Stimulated activated effector memory CD8-positive, alpha-beta T cell treated with anti-CD3 and anti-CD28 coated beads, Interleukin-12 subunit alpha, Interleukin-12 subunit beta, amount 100 ng/mL, for 72 hours (primary cell): Measurements from ENCODE around the gene RAD50.
A peak's percentile ranks its signal among the peaks of the same experiment; 100 is the strongest.
"Not testable (repeated sequence)": the region's sequence is repeated elsewhere in the genome, so short reads cannot be mapped to it uniquely, and the experiment has no call there.

Experiments used
- ATAC-seq: fragments of 150-1000 bp; cut with Tn5 transposase; 2 replicates; pipeline ENCODE4 v1.10.0; 2021
- DNase-seq, 2 donors: peaks; one replicate each; pipeline ENCODE4 v3.0.0; 2021 to 2022; ENCODE audit warnings: low spot score in 2 of 2
- H3K27ac Mint-ChIP-seq: one replicate; pipeline ENCODE4 v1.8.0; 2022; ENCODE audit warnings: mild to moderate bottlenecking, mixed read lengths
- H3K36me3 Mint-ChIP-seq: one replicate; pipeline ENCODE4 v1.8.0; 2022; ENCODE audit warnings: mild to moderate bottlenecking, mixed read lengths
- H3K4me1 Mint-ChIP-seq: one replicate; pipeline ENCODE4 v1.8.0; 2022; ENCODE audit warnings: mixed read lengths
- H3K4me3 Mint-ChIP-seq: one replicate; pipeline ENCODE4 v1.8.0; 2022; ENCODE audit warnings: mild to moderate bottlenecking, mixed read lengths
- H3K9me3 Mint-ChIP-seq: one replicate; pipeline ENCODE4 v1.8.0; 2022; ENCODE audit warnings: mixed read lengths

The RAD50 gene

DNA sequence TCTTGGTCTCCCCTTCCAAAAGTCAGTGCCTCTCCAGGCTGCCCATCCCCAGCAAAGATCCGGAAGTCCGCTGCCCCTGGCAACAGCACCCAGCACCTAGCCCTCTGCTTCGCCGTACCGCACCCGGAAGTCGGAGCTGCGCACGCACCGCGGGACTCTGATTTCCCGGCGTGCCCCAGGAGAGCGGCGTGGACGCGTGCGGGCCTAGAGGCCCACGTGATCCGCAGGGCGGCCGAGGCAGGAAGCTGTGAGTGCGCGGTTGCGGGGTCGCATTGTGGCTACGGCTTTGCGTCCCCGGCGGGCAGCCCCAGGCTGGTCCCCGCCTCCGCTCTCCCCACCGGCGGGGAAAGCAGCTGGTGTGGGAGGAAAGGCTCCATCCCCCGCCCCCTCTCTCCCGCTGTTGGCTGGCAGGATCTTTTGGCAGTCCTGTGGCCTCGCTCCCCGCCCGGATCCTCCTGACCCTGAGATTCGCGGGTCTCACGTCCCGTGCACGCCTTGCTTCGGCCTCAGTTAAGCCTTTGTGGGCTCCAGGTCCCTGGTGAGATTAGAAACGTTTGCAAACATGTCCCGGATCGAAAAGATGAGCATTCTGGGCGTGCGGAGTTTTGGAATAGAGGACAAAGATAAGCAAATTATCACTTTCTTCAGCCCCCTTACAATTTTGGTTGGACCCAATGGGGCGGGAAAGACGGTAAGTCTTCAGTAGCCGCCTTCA lies at the start of gene RAD50:
TSS of gene RAD50 (plus strand) at position 215 of the 715 bp plus-strand sequence. CDS start at position 563, 348 bp downstream.
- peaks cover 26% of the 10 kb centered on the region for H3K36me3 Mint-ChIP-seq
- ATAC-seq (peak; percentile 99), DNase-seq (peak; percentile 82 to 97)
- H3K27ac Mint-ChIP-seq = peak within 1 kb of the TSS; percentile 97
- peaks cover 8% of the 10 kb centered on the region for H3K9me3 Mint-ChIP-seq
- peaks cover 18% of the 10 kb centered on the region for H3K4me1 Mint-ChIP-seq
- H3K4me3 Mint-ChIP-seq = peak within 1 kb of the TSS; percentile 88

DNA sequence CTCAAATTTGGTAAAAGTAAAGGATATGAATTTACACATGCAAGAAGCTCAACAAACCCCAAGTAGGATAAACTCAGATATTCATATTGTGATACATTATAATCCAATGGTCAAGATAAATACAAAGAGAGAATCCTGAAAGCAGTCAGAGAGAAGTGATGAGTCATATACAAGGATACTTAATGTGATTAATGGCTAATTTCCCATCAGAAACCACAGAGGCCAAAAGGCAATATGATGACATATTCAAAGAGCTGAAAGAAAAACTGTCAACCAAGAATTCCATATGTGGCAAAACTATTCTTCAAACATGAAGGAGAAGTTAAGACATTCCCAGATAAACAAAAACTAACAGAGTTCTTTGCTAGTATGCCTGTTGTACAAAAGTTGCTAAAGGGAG lies 46.7 kb upstream of the RAD50 start:
- DNase-seq (no peak), ATAC-seq (no peak)
- Mint-ChIP-seq H3K36me3 (no peaks in the 10 kb centered on the region), H3K9me3 (peaks cover 3% of the 10 kb centered on the region), H3K27ac (no peak overlapping the region), H3K4me1 (peaks cover 25% of the 10 kb centered on the region), H3K4me3 (no peak overlapping the region)

DNA sequence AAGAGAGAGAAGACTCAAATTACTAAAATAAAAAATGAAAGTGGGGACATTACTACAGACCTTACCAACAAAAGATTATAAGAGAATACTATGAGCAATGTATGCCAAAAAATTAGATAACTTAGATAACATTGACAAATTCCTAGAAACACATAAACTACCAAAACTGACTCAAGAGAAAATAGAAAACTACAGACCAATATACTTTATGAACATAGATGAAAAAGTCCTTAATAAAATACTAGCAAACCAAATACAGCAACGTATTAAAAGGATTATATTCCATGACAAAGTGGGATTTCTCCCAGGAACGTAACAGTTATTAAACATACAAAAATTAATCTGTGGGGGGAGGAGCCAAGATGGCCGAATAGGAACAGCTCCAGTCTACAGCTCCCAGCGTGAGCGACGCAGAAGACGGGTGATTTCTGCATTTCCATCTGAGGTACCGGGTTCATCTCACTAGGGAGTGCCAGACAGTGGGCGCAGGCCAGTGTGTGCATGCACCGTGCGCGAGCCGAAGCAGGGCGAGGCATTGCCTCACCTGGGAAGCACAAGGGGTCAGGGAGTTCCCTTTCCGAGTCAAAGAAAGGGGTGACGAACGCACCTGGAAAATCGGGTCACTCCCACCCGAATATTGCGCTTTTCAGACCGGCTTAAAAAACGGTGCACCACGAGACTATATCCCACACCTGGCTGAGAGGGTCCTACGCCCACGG lies 43.0 kb upstream of the RAD50 start:
- ATAC-seq, DNase-seq, H3K27ac Mint-ChIP-seq, H3K9me3 Mint-ChIP-seq, H3K36me3 Mint-ChIP-seq, H3K4me3 Mint-ChIP-seq: not testable (repeated sequence)
- H3K4me1 Mint-ChIP-seq = peaks cover 22% of the 10 kb centered on the region

DNA sequence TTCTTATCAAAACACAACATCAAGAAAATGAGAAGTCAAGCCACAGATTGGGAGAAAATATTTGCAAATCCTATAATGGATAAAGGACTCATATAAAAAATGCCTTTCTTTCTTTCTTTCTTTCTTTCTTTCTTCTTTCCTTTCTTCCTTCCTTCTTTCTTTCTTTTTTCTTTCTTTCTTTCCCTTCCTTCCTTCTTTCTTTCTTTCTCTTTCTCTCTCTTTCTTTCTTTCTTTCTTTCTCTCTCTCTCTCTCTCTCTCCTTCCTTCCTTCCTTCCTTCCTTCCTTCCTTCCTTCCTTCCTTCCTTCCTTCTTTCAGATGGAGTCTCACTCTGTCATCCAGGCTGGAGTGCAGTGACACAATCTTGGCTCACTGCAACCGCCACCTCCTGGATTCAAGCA lies 34.7 kb upstream of the RAD50 start:
- not testable (repeated sequence) for H3K4me3 Mint-ChIP-seq, H3K36me3 Mint-ChIP-seq, H3K27ac Mint-ChIP-seq, DNase-seq, ATAC-seq, H3K9me3 Mint-ChIP-seq
- peaks cover 24% of the 10 kb centered on the region for H3K4me1 Mint-ChIP-seq

DNA sequence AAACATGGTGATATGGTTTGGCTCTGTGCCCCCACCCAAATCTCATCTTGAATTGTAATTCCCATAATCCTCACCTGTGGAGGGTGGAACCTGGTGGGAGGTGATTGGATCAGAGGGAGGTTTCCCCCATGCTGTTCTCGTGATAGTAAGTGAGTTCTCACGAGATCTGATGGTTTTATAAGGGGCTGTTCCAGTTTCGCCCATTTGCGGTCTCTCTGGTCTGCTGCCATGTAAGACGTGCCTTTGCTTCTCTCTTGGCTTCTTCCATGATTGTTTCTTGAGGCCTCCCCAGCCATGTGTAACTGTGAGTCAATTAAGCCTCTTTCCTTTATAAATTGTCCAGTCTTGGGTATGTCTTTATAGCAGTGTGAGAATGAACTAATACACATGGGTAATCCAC lies 31.9 kb upstream of the RAD50 start:
- ATAC-seq, H3K9me3 Mint-ChIP-seq, H3K36me3 Mint-ChIP-seq, DNase-seq: not testable (repeated sequence)
- peak overlapping the region; percentile 77 for H3K27ac Mint-ChIP-seq
- H3K4me1 Mint-ChIP-seq = peaks cover 45% of the 10 kb centered on the region
- peak overlapping the region; percentile 22 for H3K4me3 Mint-ChIP-seq

DNA sequence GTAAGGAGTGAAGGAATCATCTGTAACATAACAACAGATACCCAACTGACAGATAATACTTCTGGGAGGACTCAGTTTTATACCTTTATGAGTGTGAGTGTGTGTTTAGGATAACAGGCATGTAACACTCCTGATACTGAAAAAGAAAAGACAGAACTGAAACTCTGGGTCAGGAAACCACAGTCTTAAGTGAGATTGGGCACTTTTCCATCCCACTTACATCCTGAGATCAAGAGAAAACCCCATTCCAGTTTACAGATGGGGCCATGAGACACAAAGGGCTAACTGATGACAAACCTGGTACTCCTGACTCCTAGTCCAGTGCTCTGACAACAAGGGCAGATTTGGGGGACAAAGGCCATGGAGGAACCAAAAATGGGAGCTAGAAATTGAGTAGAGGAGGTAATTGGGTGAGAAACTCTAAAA lies 31.5 kb upstream of the RAD50 start:
- peak overlapping the region; percentile 77 for H3K27ac Mint-ChIP-seq
- H3K4me1 Mint-ChIP-seq = peaks cover 45% of the 10 kb centered on the region
- H3K36me3 Mint-ChIP-seq = no peaks in the 10 kb centered on the region
- H3K4me3 Mint-ChIP-seq = peak overlapping the region; percentile 22
- no peaks in the 10 kb centered on the region for H3K9me3 Mint-ChIP-seq
- DNase-seq = no peak
- peak; percentile 86 for ATAC-seq

DNA sequence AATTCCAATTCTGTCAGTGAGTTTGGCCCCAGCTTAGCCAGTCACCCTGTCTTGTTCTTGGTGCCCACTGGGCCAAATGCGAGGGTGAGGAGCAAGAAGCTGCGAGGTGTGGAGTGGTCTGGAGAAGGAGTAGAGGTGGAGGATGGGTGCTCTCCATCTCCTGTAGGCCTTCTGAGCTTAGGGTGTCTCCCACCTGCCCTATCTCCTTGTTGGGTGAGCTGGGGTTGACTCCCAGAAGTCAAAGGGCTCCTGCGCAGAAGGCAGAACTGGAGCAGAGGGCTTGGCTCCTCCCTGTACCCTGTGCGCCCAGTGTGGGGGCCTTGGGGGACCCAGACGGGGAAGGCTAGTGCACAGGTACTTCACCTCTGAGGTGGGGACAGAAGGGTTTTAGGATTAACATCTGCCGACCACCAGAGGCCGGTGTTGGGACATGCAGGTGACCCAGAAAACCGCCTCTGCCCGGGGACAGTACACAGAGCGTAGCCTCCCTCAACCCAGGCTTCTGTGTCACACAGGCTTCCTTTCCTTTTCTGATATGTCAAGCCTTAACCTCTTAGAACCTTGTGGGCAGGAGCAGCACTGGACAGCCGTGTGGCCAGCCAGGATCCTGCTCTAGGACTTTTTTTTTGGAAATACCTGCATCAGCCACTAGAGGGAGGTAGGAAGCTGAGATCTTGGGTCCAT lies 30.3 kb upstream of the RAD50 start:
- H3K4me1 Mint-ChIP-seq = peaks cover 53% of the 10 kb centered on the region
- H3K27ac Mint-ChIP-seq = peak overlapping the region; percentile 6
- DNase-seq = peak; percentile 51 to 82
- no peak overlapping the region for H3K4me3 Mint-ChIP-seq
- no peaks in the 10 kb centered on the region for H3K9me3 Mint-ChIP-seq
- ATAC-seq = peak; percentile 46
- H3K36me3 Mint-ChIP-seq = no peaks in the 10 kb centered on the region

DNA sequence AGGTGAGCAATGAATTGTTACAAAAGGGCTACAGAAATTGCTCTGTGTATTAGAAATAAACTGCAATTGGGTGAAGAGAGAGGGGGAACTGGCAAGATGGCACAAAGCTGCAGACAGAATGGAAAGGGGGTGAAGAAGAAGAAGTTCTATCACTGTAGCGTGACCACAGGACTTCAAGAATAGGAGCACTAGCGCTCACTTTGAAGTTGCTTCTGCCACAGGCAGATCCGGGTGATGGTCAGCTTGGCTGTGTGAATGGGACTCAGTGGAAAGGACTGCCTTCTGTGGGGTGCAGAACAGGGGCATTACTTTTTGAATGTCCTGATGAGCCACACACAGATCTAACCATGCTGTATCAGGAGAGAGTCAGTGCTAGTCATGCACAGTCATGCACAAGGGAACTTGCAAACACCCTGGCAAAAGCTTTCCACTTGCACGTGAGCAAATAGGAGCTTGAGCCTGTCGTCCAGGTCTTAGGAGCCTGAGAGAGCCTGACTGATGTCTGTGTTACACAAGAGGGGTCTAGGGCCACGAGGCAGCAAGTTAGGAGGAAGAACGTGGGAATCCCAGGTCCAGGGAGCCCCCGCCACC lies 29.7 kb upstream of the RAD50 start:
- peaks cover 59% of the 10 kb centered on the region for H3K4me1 Mint-ChIP-seq
- H3K36me3 Mint-ChIP-seq = no peaks in the 10 kb centered on the region
- no peak for DNase-seq
- H3K27ac Mint-ChIP-seq = peak overlapping the region; percentile 6
- H3K4me3 Mint-ChIP-seq = no peak overlapping the region
- ATAC-seq = no peak
- no peaks in the 10 kb centered on the region for H3K9me3 Mint-ChIP-seq

DNA sequence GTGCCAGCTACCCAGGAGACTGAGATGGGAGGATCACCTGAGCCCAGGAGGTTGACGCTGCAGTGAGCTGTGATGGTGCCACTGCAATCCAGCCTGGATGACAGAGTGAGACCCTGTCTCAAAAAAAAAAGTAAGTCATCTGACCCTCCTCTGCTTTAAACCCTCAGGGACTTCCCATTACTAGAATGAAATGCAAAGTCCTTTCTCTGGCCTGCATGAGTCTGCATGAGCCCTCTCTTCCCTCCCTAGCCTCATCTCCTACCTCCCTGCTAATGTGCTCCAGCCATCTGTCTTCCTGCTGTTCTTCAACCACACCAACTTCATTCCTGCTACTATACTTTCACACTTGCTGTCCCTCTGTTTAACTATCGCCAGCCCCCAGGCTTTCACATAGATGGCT lies 28.8 kb upstream of the RAD50 start:
- Mint-ChIP-seq H3K4me1 (peaks cover 62% of the 10 kb centered on the region), H3K4me3 (no peak overlapping the region), H3K9me3 (no peaks in the 10 kb centered on the region), H3K36me3 (no peaks in the 10 kb centered on the region), H3K27ac (no peak overlapping the region)
- no peak for ATAC-seq
- no peak for DNase-seq

DNA sequence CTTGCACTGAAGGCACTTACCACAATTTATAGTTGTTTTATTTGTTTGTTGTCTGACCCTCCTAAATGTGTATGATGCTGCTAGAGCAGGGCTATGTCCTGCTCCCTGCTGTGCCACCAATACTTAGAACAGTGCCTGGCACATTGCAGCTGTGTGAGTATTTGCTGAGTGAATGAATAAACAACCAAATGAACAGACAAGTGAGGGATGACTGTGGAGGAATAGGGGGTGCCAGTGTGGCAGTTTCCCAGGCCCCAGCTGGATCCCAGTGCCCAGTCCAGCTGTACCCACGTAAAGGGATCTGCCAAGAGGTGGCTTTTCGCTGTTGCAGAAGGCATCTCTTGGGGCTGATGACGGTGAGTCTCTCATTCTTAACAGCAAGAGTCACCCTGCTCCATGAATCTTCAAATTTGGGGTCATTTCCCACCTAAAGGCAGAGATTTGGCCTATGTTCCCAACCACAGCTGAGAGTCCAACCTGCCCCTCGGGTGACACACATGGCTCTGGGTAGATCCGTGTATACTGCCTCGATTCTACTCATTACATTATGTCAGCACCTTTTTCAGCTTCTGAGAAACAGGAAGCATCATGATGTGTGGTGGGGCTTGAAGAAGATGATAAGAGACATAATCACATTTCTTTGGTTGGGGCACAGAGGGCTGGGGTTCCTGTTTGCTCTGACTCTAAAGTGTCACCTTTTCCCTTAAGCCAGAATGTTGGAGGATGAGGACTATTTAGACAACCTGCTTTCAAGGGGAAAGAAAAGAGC lies 27.7 kb upstream of the RAD50 start:
- Mint-ChIP-seq H3K9me3 (no peaks in the 10 kb centered on the region), H3K36me3 (no peaks in the 10 kb centered on the region), H3K27ac (no peak overlapping the region), H3K4me1 (peaks cover 62% of the 10 kb centered on the region), H3K4me3 (no peak overlapping the region)
- ATAC-seq (peak; percentile 74), DNase-seq (no peak)

DNA sequence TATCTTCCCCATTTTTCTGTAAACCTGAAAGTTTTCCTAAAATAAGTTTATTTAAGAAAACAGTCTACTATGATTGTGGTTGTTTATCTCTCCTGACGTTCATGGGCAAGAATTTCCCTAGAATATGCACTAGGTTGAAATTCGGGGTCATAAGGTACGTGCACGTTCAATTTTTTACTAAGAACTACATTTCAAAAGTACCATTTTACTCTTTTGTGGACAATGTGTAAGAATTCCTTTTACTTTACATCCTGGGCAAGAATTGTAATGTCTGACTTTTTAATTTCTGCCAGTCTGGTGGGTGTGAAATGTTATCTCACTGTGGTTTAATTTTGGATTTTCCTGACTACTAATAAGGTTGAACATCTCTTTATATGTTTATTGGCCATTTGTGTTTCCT lies 25.8 kb upstream of the RAD50 start:
- peak in 1 of 2 donors; percentile 40 for DNase-seq
- peak; percentile 53 for ATAC-seq
- H3K4me3 Mint-ChIP-seq = peak overlapping the region; percentile 13
- no peaks in the 10 kb centered on the region for H3K9me3 Mint-ChIP-seq
- peak overlapping the region; percentile 27 for H3K27ac Mint-ChIP-seq
- no peaks in the 10 kb centered on the region for H3K36me3 Mint-ChIP-seq
- H3K4me1 Mint-ChIP-seq = peaks cover 49% of the 10 kb centered on the region

DNA sequence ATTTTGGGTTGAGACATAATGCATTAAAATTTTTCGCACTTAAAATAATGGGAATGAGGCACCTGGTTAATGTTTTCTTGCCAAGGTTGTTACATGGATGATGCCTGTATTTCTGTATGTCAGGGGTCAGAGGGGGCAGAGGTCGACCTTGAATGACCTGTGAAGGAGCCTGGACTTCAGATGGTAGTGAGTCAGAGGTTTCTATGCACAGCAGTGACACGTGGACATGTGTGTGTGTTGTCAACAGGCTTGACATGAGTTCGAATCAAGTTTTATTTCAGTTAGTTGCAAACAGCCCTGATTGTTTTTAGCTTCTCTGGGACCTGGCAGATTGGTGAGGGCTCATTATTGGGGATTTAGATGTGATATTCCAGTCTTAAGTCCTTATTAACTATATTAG lies 17.1 kb upstream of the RAD50 start:
- Mint-ChIP-seq H3K9me3 (no peaks in the 10 kb centered on the region), H3K27ac (peak overlapping the region; percentile 35), H3K36me3 (no peaks in the 10 kb centered on the region), H3K4me3 (no peak overlapping the region), H3K4me1 (no peaks in the 10 kb centered on the region)
- no peak for DNase-seq
- no peak for ATAC-seq

DNA sequence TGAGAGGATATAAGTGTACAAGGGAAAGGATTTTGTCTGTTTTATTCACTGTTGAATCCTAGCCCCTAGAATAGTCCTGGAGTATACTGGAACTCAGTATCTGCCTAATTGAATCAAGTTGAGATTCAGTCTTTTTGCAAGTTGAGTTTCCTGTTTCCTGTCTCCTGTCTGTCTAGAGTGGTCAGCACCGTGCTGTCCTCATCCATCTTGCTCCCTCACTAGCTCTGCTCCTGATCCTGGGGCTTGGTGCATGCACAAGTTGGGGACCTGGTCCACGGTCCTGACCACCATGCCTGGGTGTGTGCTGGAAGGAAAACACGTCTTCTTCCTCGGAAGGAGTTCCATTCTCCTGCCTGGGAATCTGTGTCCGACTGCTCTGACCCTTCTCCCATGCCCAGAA lies 16.6 kb upstream of the RAD50 start:
- Mint-ChIP-seq H3K9me3 (no peaks in the 10 kb centered on the region), H3K27ac (peak overlapping the region; percentile 35), H3K4me1 (no peaks in the 10 kb centered on the region), H3K36me3 (no peaks in the 10 kb centered on the region), H3K4me3 (no peak overlapping the region)
- no peak for DNase-seq
- ATAC-seq = no peak

DNA sequence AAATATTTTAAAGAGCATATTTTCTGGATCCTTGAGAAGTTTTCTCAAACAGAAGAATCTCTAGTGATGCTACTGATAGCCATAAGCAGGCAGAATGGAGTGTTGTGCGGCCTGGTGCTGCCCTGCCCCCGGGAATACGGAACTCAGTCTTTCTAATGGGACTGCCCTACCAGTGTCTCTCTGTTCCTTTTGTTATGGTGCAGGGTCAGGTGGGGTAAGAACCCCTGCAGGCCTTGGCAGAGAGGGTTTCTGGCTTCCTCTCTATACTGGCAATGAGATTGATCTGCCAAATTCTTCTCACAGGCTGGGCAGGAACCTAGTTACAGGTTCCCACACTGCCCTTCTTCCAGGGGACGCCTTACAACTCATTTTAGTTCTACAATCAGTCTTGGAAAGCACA lies 16.0 kb upstream of the RAD50 start:
- DNase-seq = no peak
- H3K4me3 Mint-ChIP-seq = no peak overlapping the region
- H3K27ac Mint-ChIP-seq = peak overlapping the region; percentile 35
- ATAC-seq = no peak
- no peaks in the 10 kb centered on the region for H3K4me1 Mint-ChIP-seq
- no peaks in the 10 kb centered on the region for H3K9me3 Mint-ChIP-seq
- H3K36me3 Mint-ChIP-seq = no peaks in the 10 kb centered on the region
